ENCODE results near the gene LRRC59. TPM values are rescaled to one million over a fixed set of nuclear protein-coding genes. Genes with fewer than 3 reads are reported as not detected.

Gene LRRC59
- total and polyA plus RNA-seq, 2 of the 13 experiments (the other 11 are each of a cell fraction or from before 2014, with no cell fraction given) = 87.3 to 222 TPM

GRCh38 chr17:50372758-50373556 lies 24.4 kb downstream of the LRRC59 start, which contains the start of the genes EME1 and MRPL27 (continued):
- TF ChIP-seq ZNF737 (CRISPR knock-in tag; IDR thresholded peaks at IDR 0.05; ENCODE audit: borderline replicate concordance) (peak; percentile 72; the same call in 1 of the 2 replicates), HOXA3 (CRISPR knock-in tag; IDR thresholded peaks at IDR 0.05) (peak; percentile 98), ZNF256 (CRISPR knock-in tag; conservative IDR thresholded peaks at IDR 0.05) (peak; percentile 81; the same call in 1 of the 2 replicates), ZIK1 (CRISPR knock-in tag; IDR thresholded peaks at IDR 0.05; ENCODE audit: borderline replicate concordance, low read depth) (peak; percentile 90; the same call in 1 of the 2 replicates), ADNP (CRISPR knock-in tag; IDR thresholded peaks at IDR 0.05) (no peak), ARID2 (CRISPR knock-in tag; IDR thresholded peaks at IDR 0.05; ENCODE audit: borderline replicate concordance) (peak; percentile 73; the same call in 1 of the 2 replicates), ZFYVE20 (CRISPR knock-in tag; IDR thresholded peaks at IDR 0.05; ENCODE audit: borderline replicate concordance, low read depth) (no peak), RXRB (CRISPR knock-in tag; IDR thresholded peaks at IDR 0.05; ENCODE audit: borderline replicate concordance) (peak; percentile 65; the same call in 1 of the 2 replicates), CENPX (CRISPR knock-in tag; IDR thresholded peaks at IDR 0.05) (no peak), ZHX1 (CRISPR knock-in tag; IDR thresholded peaks at IDR 0.05; ENCODE audit: low read depth) (peak; percentile 91), ZSCAN12 (CRISPR knock-in tag; IDR thresholded peaks at IDR 0.05) (0 out of 2 replicates have a peak, but pooled peaks have one; percentile 14), ZNF569 (CRISPR knock-in tag; IDR thresholded peaks at IDR 0.05; ENCODE audit: borderline replicate concordance) (peak; percentile 80; the same call in 1 of the 2 replicates)
- TF ChIP-seq, protein P1, sequence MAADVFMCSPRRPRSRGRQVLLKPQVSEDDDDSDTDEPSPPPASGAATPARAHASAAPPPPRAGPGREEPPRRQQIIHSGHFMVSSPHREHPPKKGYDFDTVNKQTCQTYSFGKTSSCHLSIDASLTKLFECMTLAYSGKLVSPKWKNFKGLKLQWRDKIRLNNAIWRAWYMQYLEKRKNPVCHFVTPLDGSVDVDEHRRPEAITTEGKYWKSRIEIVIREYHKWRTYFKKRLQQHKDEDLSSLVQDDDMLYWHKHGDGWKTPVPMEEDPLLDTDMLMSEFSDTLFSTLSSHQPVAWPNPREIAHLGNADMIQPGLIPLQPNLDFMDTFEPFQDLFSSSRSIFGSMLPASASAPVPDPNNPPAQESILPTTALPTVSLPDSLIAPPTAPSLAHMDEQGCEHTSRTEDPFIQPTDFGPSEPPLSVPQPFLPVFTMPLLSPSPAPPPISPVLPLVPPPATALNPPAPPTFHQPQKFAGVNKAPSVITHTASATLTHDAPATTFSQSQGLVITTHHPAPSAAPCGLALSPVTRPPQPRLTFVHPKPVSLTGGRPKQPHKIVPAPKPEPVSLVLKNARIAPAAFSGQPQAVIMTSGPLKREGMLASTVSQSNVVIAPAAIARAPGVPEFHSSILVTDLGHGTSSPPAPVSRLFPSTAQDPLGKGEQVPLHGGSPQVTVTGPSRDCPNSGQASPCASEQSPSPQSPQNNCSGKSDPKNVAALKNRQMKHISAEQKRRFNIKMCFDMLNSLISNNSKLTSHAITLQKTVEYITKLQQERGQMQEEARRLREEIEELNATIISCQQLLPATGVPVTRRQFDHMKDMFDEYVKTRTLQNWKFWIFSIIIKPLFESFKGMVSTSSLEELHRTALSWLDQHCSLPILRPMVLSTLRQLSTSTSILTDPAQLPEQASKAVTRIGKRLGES (CRISPR knock-in tag; IDR thresholded peaks at IDR 0.05; ENCODE audit: borderline replicate concordance) = 0 out of 2 replicates have a peak, but pooled peaks have one; percentile 50
- TF ChIP-seq, protein P2, sequence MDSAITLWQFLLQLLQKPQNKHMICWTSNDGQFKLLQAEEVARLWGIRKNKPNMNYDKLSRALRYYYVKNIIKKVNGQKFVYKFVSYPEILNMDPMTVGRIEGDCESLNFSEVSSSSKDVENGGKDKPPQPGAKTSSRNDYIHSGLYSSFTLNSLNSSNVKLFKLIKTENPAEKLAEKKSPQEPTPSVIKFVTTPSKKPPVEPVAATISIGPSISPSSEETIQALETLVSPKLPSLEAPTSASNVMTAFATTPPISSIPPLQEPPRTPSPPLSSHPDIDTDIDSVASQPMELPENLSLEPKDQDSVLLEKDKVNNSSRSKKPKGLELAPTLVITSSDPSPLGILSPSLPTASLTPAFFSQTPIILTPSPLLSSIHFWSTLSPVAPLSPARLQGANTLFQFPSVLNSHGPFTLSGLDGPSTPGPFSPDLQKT (CRISPR knock-in tag; IDR thresholded peaks at IDR 0.05; ENCODE audit: borderline replicate concordance) = no peak

Measured in HepG2 (cell line).